ENCODE results near the gene PLK3. TPM values are rescaled to one million over a fixed set of nuclear protein-coding genes. Genes with fewer than 3 reads are reported as not detected.
"Not testable (repeated sequence)": the region's sequence is repeated elsewhere in the genome, so short reads cannot be mapped to it uniquely, and the experiment has no call there.

PLK3 gene
- total RNA-seq, 1 donor from 2014 or later = 5.4 TPM

DNA sequence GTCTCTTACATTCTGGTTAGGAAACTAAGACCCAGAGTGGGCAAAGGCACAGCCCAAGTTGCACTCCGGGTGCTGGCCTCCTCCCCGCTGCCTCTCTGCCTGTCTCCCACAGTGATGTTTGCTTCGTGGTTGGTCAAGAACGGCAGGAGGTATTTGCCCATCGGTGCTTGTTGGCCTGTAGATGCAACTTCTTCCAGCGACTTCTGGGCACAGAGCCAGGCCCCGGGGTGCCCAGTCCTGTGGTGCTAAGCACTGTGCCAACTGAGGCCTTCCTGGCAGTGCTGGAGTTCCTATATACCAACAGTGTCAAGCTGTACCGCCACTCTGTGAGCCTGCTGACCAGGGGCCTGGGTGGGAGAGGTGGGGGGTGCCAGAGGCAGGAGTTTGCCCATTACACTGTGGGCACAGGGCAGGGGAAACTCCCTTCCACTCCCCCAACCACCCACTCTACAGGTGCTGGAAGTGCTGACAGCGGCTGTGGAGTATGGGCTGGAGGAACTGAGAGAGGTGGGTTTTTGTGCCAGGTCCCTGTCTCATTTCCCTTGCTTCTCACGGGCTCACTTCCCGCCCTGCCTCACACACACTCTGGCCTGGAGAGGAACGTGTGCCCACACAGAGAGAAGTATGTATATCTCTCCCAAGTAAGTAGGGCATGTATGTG is 10.1 kb downstream of the PLK3 start:
- TF ChIP-seq, protein P1, sequence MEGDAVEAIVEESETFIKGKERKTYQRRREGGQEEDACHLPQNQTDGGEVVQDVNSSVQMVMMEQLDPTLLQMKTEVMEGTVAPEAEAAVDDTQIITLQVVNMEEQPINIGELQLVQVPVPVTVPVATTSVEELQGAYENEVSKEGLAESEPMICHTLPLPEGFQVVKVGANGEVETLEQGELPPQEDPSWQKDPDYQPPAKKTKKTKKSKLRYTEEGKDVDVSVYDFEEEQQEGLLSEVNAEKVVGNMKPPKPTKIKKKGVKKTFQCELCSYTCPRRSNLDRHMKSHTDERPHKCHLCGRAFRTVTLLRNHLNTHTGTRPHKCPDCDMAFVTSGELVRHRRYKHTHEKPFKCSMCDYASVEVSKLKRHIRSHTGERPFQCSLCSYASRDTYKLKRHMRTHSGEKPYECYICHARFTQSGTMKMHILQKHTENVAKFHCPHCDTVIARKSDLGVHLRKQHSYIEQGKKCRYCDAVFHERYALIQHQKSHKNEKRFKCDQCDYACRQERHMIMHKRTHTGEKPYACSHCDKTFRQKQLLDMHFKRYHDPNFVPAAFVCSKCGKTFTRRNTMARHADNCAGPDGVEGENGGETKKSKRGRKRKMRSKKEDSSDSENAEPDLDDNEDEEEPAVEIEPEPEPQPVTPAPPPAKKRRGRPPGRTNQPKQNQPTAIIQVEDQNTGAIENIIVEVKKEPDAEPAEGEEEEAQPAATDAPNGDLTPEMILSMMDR (IDR thresholded peaks at IDR 0.05; ENCODE audit: borderline replicate concordance) = no peak
- intact Hi-C loops (cut with micrococcal nuclease) = no loop called here
- H3K36me3 ChIP-seq = peaks cover 15% of the 10 kb centered on the region
- peak overlapping the region; percentile 100 for H3K27ac ChIP-seq (replicated peaks)
- H3K9me3 ChIP-seq (replicated peaks) = no peaks in the 10 kb centered on the region
- H3K4me1 ChIP-seq = peaks cover 93% of the 10 kb centered on the region
- H3K27me3 ChIP-seq (ENCODE audit: low read depth) = no peaks in the 10 kb centered on the region
- peak overlapping the region; percentile 61 for H3K4me3 ChIP-seq
- peak; percentile 63 for DNase-seq

- intact Hi-C loops (cut with micrococcal nuclease); H3K9me3 ChIP-seq (replicated peaks); H3K27me3 ChIP-seq (ENCODE audit: low read depth); DNase-seq: not testable (repeated sequence)
- H3K36me3 ChIP-seq = peaks cover 10% of the 10 kb centered on the region
- peak overlapping the region; percentile 100 for H3K27ac ChIP-seq (replicated peaks)
- H3K4me3 ChIP-seq = peak overlapping the region; percentile 61
- peaks cover 88% of the 10 kb centered on the region for H3K4me1 ChIP-seq
Observed at GRCh38 chr1:44810762-44811105, 10.6 kb downstream of the PLK3 start.

DNA sequence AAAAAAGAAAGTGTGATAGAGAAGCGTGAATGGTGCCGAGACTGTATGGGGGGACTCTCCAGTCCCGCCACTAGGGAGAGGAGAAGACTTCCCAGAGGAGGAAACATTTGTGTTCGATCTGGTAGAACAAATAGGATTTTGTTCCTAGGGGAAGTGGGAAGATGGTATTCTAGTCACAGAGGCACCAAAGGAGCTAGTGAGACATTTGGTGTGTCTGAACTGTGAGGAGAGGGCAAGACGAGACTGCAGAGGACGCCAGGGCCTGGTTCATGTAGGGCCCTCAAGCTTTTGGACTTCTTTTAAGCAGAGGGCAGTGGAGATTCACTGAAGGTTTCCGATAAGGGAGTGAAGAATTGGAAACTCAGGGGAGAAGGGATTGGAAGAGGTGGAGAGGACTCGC is 11.1 kb downstream of the PLK3 start:
- Histone ChIP-seq H3K4me3 (no peak overlapping the region), H3K4me1 (peaks cover 83% of the 10 kb centered on the region)
- TF ChIP-seq, protein P1 (IDR thresholded peaks at IDR 0.05; ENCODE audit: borderline replicate concordance) = no peak

DNA sequence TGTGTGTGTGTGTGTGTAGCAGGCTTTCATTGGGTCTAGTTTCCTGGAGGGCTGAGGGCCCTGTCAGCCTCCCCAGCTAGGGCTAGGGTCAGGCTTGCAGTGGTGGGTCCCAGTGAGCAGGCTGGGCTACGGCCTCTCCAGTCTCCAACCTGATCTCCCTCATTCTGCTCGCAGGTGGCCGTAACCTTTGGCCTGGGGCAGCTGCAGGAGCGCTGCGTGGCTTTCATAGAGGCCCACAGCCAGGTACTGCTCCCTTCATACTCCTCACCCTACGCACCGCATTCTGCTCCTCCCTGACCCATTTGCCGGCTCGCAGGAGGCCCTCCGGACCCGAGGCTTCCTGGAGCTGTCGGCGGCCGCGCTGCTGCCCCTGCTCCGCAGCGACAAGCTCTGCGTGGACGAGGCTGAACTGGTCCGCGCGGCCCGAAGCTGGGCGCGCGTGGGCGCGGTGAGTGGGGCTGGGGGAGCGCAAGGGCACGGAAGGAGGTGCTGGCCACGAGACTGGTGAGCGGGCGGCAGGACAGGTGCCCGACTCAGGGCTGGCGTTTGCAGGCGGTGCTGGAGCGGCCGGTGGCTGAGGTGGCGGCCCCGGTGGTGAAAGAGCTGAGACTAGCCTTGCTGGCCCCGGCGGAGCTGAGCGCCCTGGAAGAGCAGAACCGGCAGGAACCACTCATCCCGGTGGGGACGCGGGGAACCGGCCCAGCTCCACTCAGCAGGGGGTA is 12.8 kb downstream of the PLK3 start:
- TF ChIP-seq, protein P1 (IDR thresholded peaks at IDR 0.05; ENCODE audit: borderline replicate concordance) = no peak
- peaks cover 65% of the 10 kb centered on the region for H3K4me1 ChIP-seq
- no peaks in the 10 kb centered on the region for H3K9me3 ChIP-seq (replicated peaks)
- intact Hi-C loops (cut with micrococcal nuclease) = no loop called here
- peak; percentile 34 for DNase-seq
- H3K4me3 ChIP-seq = peak overlapping the region; percentile 72
- H3K27ac ChIP-seq (replicated peaks) = peak overlapping the region; percentile 92
- H3K27me3 ChIP-seq (ENCODE audit: low read depth) = no peaks in the 10 kb centered on the region
- no peaks in the 10 kb centered on the region for H3K36me3 ChIP-seq

More for the DNA sequence above, 11.1 kb downstream of the PLK3 start:
- H3K27ac ChIP-seq (replicated peaks) = peak overlapping the region; percentile 100
- peak; percentile 5 for DNase-seq
- intact Hi-C loops (cut with micrococcal nuclease) = no loop called here
- no peaks in the 10 kb centered on the region for H3K27me3 ChIP-seq (ENCODE audit: low read depth)
- no peaks in the 10 kb centered on the region for H3K9me3 ChIP-seq (replicated peaks)
- H3K36me3 ChIP-seq = peaks cover 5% of the 10 kb centered on the region

- H3K36me3 ChIP-seq; H3K4me3 ChIP-seq; H3K27me3 ChIP-seq (ENCODE audit: low read depth); H3K27ac ChIP-seq (replicated peaks); intact Hi-C loops (cut with micrococcal nuclease); H3K9me3 ChIP-seq (replicated peaks): not testable (repeated sequence)
- peaks cover 55% of the 10 kb centered on the region for H3K4me1 ChIP-seq
- DNase-seq = peak; percentile 7
Observed at GRCh38 chr1:44815926-44816325, 15.7 kb downstream of the PLK3 start.

DNA sequence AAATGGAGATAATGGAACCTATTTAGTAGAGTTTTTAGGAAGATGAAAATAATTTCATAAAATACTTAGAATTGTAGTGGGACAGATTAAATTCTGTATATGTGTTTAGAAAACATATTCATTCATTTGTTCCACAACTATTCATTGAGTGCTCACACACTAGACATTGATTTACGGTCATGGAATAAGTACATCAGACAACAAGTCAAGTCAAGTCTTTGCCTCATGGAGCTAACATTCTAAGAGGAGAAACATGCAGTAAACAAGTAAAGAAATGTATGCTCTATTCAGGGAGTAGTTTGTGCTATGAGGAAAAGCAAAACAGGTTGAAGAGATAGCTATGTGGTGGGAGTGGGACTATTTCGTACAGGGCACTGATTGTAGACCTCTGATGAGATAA is 17.1 kb downstream of the PLK3 start:
- TF ChIP-seq, protein P1 (IDR thresholded peaks at IDR 0.05; ENCODE audit: borderline replicate concordance) = no peak
- Histone ChIP-seq H3K4me1 (peaks cover 47% of the 10 kb centered on the region), H3K4me3 (no peak overlapping the region), H3K9me3 (replicated peaks) (no peaks in the 10 kb centered on the region), H3K27ac (replicated peaks) (no peak overlapping the region), H3K27me3 (ENCODE audit: low read depth) (no peaks in the 10 kb centered on the region), H3K36me3 (no peaks in the 10 kb centered on the region)
- intact Hi-C loops (cut with micrococcal nuclease) = no loop called here
- no peak for DNase-seq
